HG03354 (cell line): ENCODE results near the gene TMEM270.

ENCODE experiments used
- ATAC-seq: cut with Tn5 transposase; IDR thresholded peaks from one replicate; pipeline ENCODE4 v1.9.1; 2021; ENCODE audit warnings: mild to moderate bottlenecking; ENCODE audit not compliant: unreplicated experiment, poor library complexity, severe bottlenecking

The TMEM270 gene

DNA sequence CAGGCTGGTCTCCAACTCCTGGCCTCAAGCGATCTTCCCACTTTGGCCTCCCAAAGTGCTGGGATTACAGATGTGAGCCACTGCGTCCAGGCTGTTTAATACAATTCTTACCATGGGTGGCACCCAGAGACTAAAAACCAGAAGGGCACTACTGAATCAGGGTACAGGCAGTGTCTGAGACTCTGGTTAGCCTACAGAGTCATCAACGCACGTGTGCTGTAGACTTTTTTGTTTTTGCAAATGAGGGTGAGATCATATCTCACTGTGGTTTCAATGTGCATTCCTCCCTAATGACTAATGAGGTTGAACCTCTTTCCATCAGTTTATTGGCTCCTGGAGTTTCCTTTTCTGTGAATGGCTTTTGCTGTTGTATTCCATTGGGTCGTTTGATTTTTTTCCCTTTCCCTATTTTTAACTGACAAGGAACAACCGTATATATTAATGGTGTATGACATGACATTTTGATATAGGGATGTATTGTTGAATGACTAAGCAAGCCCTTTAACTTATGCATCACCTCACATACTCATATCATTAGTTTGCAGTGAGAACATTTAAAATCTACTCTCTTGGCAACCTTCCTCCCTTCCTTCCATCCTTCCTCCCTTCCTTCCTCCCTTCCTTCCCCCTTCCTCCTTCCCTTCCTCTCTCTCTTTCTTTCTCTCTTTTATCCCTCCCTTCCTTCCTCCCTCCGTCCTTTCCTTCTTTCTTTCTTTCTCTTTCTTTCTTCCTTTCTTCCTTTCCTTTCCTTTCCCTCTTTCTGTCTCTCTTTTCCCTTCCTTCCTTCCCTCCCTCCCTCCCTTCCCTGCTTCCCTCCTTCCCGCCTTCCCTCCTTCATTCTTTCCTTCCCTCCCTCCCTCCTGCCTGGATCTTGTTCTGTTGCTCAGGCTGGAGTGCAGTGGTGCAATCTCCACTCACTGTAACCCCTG, 9.3 kb upstream of the TMEM270 start:
- ATAC-seq, result peak; percentile 80

DNA sequence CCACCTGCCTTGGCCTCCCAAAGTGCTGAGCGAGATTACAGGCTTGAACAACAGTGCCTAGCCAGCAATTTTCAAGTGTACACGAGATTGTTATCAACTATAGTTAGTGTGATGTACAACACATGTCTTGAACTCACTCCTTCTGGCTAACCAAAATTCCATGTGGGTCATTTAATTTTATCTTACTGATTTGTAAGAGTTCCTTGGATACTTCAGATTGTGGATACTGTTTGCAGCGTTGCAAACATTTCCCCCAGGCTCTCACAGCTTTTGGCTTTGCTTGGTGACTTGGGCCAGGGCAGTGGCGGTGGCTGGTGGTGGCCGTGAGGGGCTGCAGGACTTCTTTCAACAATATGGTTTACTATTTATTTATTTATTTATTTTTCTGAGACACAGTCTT, 8.5 kb upstream of the TMEM270 start:
- ATAC-seq, result no peak

DNA sequence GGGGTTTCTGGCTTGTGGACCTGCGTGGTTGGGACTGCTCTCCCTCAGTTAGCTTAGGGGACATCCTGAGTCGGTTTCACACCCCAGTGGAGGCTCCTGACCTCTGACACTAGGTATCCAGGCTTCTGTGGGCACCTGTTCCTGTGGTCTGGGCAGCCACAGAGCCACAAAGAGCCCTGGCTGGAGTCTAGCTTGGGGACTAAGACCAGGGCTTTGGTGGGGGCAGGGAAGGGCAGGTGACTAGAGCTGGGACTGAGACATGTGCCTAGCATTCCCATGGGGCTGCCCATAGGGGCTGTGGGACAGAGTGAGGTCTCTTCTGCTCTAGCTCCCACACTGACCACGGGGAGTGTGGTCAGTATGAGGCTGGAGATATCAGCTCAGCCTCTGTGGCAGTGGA, 4.0 kb upstream of the TMEM270 start:
- ATAC-seq, result no peak

DNA sequence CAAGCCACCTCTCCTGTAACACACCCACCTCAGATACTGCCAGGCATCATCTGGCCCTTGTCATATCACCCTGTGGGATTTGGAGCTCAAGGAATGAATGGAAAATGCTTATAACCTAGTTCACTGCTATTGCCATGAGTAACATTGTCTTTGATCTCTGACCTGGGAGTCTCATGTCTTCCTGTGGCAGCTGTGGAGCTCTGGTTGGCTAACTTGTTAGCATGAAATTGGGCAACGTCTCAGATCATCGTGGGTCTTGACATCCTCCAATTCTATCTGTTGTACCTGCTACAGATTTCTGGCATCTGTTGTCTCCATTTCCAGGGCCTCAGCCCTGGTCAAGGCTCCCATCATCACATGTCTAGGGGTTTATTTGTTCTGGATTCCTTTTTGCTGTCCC, 2.2 kb upstream of the TMEM270 start:
- no peak for ATAC-seq

DNA sequence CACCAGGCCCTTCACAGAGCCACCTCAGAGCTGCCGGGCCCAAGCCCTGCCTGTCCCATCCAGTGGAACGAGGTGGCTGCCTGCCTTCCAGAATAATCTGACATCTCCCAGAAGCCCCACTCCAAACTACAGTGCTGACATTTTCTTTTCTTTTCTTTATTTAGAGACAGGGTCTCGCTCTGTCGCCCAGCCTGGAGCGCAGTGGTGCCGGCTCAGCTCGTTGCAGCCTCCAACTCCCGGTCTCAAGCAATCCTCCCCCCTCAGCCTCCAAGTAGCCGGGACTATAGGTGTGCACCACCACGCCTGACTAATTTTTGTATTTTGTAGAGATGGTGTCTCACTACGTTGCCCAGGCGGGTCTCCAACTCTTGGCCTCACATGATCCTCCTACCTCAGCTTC, 346 bp downstream of the TMEM270 start:
- no peak for ATAC-seq

DNA sequence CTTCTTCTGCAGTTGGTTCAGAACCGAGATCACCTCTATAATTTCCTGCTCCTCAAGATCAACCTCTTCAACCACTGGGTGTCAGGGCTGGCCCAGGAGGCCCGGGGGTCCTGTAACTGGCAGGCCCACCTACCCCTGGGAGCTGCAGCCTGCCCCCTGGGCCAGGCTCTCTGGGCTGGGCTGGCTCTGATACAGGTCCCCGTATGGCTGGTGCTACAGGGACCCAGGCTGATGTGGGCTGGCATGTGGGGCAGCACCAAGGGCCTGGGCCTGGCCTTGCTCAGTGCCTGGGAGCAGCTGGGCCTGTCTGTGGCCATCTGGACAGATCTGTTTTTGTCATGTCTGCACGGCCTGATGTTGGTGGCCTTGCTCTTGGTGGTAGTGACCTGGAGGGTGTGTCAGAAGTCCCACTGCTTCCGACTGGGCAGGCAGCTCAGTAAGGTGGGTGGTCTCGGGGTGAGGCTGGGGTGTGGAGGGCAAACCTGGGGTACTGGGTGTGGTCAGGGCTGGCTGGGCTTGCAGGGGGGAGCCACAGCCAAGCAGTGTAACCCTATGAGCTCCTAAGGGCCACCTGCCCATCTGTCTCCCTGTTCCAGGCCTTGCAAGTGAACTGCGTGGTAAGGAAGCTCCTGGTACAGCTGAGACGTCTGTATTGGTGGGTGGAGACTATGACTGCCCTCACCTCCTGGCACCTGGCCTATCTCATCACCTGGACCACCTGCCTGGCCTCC, 4.2 kb downstream of the TMEM270 start:
- no peak for ATAC-seq

DNA sequence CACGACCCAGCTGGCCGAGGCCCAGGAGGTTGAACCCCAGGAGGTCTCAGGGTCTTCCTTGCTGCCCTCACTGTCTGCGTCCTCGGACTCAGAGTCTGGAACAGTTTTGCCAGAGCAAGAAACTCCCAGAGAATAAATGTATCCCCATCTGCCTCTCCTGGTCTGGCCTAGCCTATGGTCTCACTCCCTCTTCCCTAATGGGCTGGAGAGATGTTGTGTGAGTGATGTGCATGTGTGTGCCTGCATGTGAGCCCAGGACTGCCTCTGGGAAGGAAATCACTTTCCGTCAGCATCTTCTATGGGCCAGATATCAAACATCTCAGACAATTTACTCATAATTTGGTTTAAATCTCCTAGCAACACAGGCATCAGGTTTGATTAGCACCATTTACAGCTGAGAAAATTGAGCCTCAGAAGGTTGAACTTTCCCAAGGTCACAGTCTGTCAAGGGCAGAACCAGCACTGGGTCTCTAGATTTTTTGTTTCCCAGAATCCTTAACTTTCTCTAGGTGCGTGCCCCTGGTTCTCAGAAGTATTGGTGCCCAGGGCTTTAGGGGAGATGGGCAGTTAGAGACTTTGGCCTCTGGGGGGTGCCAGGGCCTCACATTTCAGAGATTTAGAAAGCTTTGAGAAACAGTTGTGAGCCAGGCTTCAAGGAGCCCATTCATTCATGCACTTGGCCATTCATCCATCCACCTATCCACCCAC, 4.9 kb downstream of the TMEM270 start:
- no peak for ATAC-seq

DNA sequence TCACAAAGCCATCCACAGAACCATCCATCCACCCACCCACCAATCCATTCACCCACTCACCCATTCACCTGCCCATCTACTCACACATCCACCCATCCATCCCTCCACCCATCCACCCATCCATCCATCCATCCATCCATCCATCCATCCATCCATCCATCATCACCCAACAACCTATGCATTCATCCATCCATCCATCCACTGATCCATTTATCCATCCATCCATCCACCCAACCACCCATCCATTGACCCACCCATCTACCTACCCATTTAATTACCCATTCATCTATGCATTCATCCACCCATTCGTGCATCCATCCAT, 5.4 kb downstream of the TMEM270 start:
- ATAC-seq, result no peak

DNA sequence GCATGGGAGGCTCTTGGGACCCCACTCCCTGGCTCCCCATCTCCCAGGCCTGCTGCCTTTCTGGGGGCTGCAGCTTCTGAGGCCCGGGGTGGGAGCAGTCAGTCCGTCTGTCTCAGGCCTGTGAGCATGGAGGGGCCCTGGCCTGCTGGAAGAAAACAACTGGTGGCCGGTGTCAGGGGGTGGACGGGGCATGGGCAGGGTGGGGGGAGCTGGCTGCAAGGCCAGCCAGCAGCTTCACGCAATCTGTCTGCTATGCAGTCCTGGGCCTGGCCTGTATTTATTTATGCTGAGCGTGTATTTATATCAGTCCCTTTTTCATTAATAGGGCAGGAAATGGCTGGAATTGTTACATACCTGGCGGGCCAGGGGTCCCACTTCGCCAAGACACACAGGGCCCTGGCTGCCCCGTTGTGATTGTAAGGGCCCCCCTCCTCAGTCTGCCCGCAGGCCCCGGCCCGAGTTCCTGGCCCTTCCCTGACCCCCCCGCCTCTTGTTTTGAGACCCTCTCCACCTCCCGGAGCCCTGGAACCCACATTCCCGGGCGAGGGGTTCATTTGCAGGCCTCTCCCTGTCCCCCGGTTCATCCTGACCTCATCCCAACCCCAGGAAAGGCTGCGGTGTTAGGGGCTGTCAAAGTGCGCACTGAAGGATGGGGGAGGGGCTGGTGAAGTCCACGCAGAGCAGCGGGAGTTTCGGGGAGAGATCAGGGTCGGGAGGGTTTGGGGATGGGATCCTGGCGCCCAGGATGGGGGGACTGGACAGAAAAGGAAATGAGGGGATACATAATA, 8.2 kb downstream of the TMEM270 start:
- no peak for ATAC-seq

DNA sequence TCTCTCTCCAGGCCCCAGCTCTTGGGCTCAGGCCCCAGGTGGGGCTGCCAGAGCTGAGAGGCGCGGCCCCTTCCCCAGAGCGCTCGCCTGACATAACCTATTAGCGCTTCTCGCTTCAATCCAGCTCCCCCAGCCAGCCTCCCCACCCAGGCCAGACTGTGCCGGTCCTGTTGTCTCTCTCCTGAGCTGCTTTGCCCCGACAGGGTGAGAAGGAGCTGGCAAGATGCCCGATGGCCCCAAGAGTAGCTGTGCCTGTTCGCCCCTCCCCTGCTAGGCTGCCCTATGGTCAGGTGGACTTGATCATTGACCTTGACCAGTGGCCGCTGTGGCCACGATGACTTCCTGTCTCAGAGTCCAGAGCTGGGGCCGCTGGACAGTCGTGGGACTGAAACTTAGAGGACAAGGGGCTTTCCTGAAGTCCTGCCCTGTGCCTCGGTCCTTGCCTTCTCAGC, 9.1 kb downstream of the TMEM270 start:
- no peak for ATAC-seq

DNA sequence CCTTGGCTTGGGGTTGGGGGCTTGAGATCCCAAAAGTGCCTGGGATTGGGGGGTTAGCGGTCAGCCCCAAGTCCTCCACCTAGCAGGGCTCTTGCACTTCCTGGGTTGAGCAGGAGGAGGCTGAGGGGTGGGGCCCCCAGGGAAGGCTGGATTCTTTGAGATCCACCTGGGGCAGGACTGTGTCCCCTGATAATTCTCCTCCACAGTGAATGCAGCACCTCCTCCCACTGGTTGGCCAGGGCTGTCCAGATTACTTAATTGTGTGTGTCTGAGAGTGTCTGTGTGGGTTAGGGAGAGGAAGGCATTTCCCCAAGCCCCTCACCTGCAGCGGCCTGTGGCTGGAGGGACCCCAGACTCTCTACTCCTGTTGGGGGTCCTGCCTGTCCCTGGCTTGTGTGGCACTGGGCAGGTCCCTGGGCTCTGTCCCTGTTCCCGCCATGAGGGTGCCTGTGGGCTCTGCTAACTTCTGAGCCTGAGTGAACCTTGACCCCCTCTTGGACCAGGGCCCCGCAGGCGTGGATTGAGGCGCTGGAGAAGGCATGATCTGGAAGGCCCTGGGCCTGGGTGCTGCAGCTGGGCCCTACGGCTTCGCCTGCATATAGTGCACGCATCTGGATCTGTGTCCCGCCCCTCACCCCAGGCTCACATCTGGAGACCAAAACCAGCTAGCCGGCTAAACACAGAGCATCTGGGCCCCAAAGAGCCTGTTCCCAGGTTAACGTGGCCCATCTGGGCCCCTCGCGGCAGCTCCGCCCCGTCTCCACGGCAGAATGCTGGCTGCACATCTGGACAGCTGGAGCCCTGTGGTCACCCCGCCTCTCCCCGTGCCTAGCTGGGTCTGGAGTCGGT, 10.4 kb downstream of the TMEM270 start:
- ATAC-seq, result no peak

DNA sequence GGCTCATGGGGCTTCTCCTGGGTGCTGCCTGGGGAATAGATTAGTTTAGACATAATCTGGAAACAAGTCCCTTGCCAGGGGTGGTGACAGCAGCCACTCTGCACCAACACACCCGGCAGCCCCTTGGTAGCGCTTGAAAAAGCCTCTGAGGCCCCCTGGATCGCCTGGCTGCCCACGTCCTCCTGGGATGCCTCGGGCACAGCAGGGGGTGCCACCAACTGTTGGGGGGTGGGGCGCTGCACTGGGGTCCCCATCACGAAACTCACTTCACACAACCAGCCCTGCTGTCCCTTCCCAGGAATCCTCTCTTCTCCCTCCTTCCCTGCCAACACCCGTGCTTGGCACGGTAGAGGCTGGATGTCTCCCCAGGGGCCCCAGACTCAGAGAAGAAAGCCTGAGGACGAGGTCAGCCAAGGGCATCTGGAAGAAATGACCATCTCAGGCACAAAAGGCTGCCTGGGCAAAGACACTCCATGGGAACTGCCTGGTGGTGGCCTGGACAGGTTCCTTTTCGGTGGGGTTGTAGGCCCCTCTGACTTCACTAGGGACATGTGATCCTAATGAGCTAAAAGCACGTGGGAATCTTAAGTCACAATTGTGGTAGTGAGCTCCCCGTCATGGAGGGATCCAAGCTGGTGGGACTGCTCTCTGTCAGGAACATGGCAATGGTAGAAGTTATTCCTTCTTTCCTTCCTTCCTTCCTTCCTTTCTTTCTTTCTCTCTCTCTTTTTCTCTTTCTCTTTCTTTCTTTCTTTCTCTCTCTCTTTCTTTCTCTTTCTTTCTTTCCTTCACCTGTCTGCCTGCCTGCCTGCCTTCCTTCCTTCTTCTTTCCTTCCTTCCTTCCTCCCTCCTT, 11.3 kb downstream of the TMEM270 start:
- ATAC-seq, result no peak

DNA sequence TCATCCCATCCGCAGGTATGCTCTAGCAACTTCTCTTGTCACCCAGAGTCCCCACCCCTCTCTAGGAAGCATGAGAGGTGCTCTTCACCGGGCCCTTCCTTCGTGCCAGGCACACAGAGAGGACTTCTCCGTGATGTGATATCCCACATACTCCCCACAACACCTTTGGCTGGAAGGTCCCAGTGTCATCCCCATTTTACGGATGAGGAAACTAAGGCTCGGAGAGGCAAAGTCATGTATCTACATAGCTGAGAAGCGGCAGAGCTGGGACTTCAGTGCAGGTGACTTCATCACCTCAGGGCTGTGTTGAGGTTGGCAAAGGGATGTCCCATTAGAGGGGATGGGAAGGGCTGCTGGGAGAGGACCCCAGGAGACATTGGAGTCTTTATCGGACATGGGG, 15.4 kb downstream of the TMEM270 start:
- no peak for ATAC-seq

DNA sequence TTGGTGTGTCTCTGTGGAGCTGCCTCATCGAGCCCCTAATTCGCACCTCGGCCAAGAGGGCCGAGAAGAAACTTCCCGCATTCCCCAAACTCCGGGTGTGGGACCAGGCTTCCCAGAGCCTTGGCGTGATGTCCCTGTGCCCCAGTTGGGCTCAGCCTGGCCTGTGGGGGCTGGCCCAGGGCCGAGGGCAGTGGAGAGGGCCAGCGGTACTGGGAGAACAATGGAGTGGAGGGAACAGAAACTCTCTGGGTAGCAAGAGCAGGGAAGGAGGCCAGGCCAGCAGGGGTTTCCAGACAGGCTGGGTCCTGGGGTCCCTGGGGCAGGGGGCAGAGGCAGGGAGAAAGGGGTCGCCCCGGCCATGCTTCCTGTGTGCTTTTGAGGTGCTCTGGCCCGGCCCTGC, 16.0 kb downstream of the TMEM270 start:
- no peak for ATAC-seq

DNA sequence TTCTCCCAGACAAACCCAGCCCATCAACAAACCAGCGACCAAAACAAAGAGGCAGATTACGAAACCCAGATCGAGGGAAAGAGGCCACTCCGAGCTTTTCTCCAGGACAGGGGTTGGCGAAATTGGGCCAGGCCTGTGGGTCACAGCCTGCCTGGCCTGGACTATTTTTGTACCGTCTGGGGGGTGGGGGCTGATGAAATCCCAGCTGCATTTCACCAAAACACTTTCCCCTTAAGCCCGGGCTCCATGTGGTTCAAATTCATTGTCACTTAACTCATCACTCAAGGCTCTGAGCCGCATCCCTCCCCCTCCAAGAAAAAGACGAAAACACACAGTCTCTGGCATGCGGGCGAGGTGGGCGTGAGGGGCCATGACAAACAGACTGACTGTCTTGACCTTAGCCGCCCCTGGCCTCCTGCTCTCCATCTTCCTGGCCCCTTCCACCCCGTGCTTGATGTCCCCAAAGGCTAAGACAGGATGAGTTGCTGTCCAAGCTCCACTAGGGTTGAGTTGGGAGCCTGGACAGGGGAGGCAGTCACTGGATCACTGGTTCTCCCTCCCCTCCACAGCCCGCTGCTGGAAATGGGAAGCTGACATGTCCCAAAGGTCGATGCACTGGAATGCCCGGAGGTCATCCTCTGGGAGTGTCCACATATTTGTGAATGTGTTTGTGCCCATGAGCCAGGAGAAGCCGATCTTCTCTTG, 19.2 kb downstream of the TMEM270 start:
- ATAC-seq, result no peak

DNA sequence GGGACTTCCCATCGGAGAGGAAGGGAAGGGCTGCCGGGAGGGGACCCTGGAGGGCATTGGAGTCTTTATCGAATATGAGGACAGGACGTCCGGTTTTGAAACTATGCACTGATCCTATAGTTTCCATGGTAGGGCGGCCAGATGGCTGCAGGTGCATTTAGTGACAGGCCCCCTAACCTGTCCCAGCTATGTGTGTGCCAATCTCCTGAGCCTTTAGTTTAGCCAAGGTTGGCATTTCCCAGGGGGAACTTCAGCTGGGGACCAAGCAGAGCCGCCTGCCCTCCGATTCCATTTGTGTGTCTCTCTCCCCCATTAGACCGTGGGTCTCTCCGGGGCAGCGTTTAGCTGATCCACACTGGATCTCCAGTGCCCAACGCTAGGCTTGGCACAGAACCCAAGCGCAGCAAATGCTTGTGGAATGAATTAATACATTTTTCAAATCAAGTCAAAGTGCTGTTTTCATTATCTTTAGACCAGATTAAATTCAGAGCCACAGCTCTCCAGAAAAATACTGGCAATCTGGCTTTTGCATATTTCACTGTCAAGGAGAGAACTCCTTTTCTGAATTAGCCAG, 19.9 kb downstream of the TMEM270 start:
- ATAC-seq, result no peak

DNA sequence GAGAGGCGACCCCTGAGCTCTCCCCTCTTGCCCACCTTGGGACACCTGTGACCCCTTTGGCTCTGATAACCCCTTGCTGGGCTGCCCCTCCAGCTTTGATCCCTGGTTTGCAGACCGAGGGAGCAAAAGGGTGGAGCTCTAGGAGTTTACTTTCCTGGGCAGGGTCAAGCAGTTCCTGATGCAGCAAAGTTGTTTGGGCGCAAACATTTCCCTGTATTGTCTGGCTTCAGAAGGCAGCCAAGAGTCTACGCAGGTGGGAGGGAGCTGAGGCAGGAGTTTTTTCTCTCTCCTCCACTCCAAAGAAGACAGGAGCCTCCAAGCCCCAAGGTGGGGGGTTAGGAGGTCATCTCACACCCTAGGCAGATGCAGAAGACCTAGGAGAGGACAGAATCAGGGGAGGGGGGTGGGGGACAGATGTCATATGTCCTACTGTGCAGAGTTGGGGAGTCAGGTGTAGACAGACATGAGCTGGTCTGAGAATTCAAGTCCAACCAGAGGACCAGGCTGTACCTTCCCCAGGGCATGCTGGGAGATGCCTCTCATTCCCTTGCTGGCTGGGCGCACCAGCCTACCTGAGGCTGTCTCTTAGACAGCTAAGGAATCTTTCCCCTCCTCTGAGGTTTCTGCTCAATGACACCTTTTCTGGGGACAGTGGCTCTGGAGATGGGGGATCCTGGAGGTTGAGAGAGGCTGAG, 20.5 kb downstream of the TMEM270 start:
- ATAC-seq, result no peak
